Erythroblast (primary cell): Measurements from ENCODE around the gene ORAI2.

Source experiments
- DNase-seq, 2 experiments: peaks; one replicate each; lab custom pipeline; 2025; lab: John Stamatoyannopoulos, UW
- GATA1 ChIP-seq: IDR thresholded peaks from 2 replicates; pipeline ENCODE4 v1.6.1; 2011; ENCODE audit warnings: low read depth, mild to moderate bottlenecking, control low read depth, low read length, moderate library complexity
- POLR2A ChIP-seq: IDR thresholded peaks from 2 replicates; pipeline ENCODE4 v1.6.1; 2011; ENCODE audit warnings: mild to moderate bottlenecking, low read length

Gene ORAI2

GRCh38 chr7:102425639-102426267 is 7.6 kb upstream of the ORAI2 start:
- DNase-seq: peak; percentile 38 to 44
- peak; percentile 47 for TF ChIP-seq POLR2A
- TF ChIP-seq GATA1: no peak

- DNase-seq: peak; percentile 28 to 47
- TF ChIP-seq GATA1 (no peak), POLR2A (peak; percentile 6)
Observed at GRCh38 chr7:102426268-102427018, 6.9 kb upstream of the ORAI2 start.

- no peak for TF ChIP-seq GATA1
- TF ChIP-seq POLR2A: no peak
- no peak for DNase-seq
Observed at GRCh38 chr7:102427019-102427405, 6.4 kb upstream of the ORAI2 start.

- TF ChIP-seq GATA1 (no peak), POLR2A (no peak)
- no peak for DNase-seq
Observed at GRCh38 chr7:102429141-102429899, 4.1 kb upstream of the ORAI2 start.

- DNase-seq: no peak
- TF ChIP-seq POLR2A (no peak), GATA1 (no peak)
Observed at GRCh38 chr7:102431617-102432298, 1.6 kb upstream of the ORAI2 start.

GRCh38 chr7:102432442-102433218 is 745 bp upstream of the ORAI2 start:
- TF ChIP-seq GATA1 (no peak), POLR2A (no peak)
- no peak for DNase-seq

GRCh38 chr7:102434039-102434486 is 688 bp downstream of the ORAI2 start:
- DNase-seq: no peak

GRCh38 chr7:102436118-102436517 is 2.7 kb downstream of the ORAI2 start:
- no peak for TF ChIP-seq POLR2A
- no peak for TF ChIP-seq GATA1
- DNase-seq: no peak

More at GRCh38 chr7:102434039-102434486, 688 bp downstream of the ORAI2 start:
- TF ChIP-seq POLR2A: peak; percentile 4
- TF ChIP-seq GATA1: no peak

- TF ChIP-seq GATA1: no peak
- no peak for TF ChIP-seq POLR2A
- DNase-seq: no peak
Observed at GRCh38 chr7:102439963-102440795, 6.8 kb downstream of the ORAI2 start.

GRCh38 chr7:102444961-102445673 is 11.7 kb downstream of the ORAI2 start:
- TF ChIP-seq POLR2A: no peak
- no peak for DNase-seq

GRCh38 chr7:102445674-102446071 is 12.3 kb downstream of the ORAI2 start:
- TF ChIP-seq POLR2A: no peak
- TF ChIP-seq GATA1: no peak

More at GRCh38 chr7:102445674-102446071, 12.3 kb downstream of the ORAI2 start:
- DNase-seq: no peak
